ENCODE results near the gene SPEG. TPM values are rescaled to one million over a fixed set of nuclear protein-coding genes. Genes with fewer than 3 reads are reported as not detected.

SPEG gene
- total RNA-seq, 1 experiment from 2014 or later, result 56.6 TPM

- H3K9me3 ChIP-seq (ENCODE audit: control insufficient read depth in 1 of 2, insufficient read depth in 1 of 2, low read depth in 1 of 2, low read length in 2 of 2), result no peaks in the 10 kb centered on the region
- H3K4me3 ChIP-seq (replicated peaks in 1 of 2; ENCODE audit: low read depth in 1 of 2, low read length in 2 of 2), result no peak overlapping the region
- ChIA-PET POLR2A (no interaction called here), RAD21 (ENCODE audit: low non-redundant PET in 1 of 2, low total read pairs in 2 of 2, uncharacterized antibody in 2 of 2, unreplicated experiment in 2 of 2) (no interaction called here), CTCF (no interaction called here)
- BruUV-seq (replicated peaks), result no TSS peak
- intact Hi-C loops (cut with micrococcal nuclease), result loop anchor here (10.0 kb wide), 1 partner anchor 244 kb away; no protein-coding TSS in a partner anchor
- no peak overlapping the region for H2AFZ ChIP-seq (ENCODE audit: low read depth, low read length, poor library complexity, severe bottlenecking)
- TF ChIP-seq POLR2A (IDR thresholded peaks at IDR 0.05; ENCODE audit: borderline replicate concordance, extremely low read depth, insufficient read depth, insufficient read length) (no peak), FOSL1 (IDR thresholded peaks at IDR 0.05; ENCODE audit: low read depth) (no peak)
- H3K4me2 ChIP-seq (ENCODE audit: low read length), result no peak overlapping the region
- no peak overlapping the region for H3K27ac ChIP-seq (ENCODE audit: low read depth, low read length)
- no peaks in the 10 kb centered on the region for H3K9me2 ChIP-seq (ENCODE audit: insufficient read depth)
- H3K36me3 ChIP-seq (ENCODE audit: control insufficient read depth in 1 of 2, insufficient read depth in 2 of 2, low read length in 2 of 2), result no peaks in the 10 kb centered on the region
- no peaks in the 10 kb centered on the region for H3K79me2 ChIP-seq (ENCODE audit: insufficient read depth, low read length)
- no peaks in the 10 kb centered on the region for H3K27me3 ChIP-seq (ENCODE audit: insufficient read depth, low read length)
- H3K4me1 ChIP-seq (ENCODE audit: control insufficient read depth in 1 of 2, insufficient read depth in 2 of 2, low read length in 2 of 2), result peaks cover 11 to 41% of the 10 kb centered on the region in 2 experiments; a peak in 3 of 4 replicates
- ATAC-seq (no peak), DNase-seq (ENCODE audit: low read depth, low spot score) (no peak)
- H3K9ac ChIP-seq (ENCODE audit: low read length), result no peak overlapping the region
- no peaks in the 10 kb centered on the region for H4K20me1 ChIP-seq (ENCODE audit: insufficient read depth)
These were observed 34.1 kb upstream of the SPEG start for GRCh38 chr2:219400562-219400961.

GRCh38 chr2:219401606-219402005, 33.0 kb upstream of the SPEG start:
- H3K4me1 ChIP-seq (ENCODE audit: control insufficient read depth in 1 of 2, insufficient read depth in 2 of 2, low read length in 2 of 2), result peaks cover 11 to 46% of the 10 kb centered on the region in 2 experiments; a peak in 3 of 4 replicates
- H3K4me2 ChIP-seq (ENCODE audit: low read length), result no peak overlapping the region
- no peaks in the 10 kb centered on the region for H3K27me3 ChIP-seq (ENCODE audit: insufficient read depth, low read length)
- BruUV-seq (replicated peaks), result no TSS peak
- no peak for TF ChIP-seq CTCF (IDR thresholded peaks at IDR 0.05 in 2 of 3, conservative IDR thresholded peaks at IDR 0.05 in 1 of 3; ENCODE audit: borderline replicate concordance in 1 of 3, insufficient read depth in 1 of 3, low read depth in 2 of 3, low read length in 2 of 3)
- no peak for TF ChIP-seq REST (IDR thresholded peaks at IDR 0.05; ENCODE audit: low read depth)
- TF ChIP-seq ZBTB33 (IDR thresholded peaks at IDR 0.05; ENCODE audit: extremely low read depth, insufficient replicate concordance, low read length), result no peak
- TF ChIP-seq POLR2A (IDR thresholded peaks at IDR 0.05; ENCODE audit: borderline replicate concordance, extremely low read depth, insufficient read depth, insufficient read length), result no peak
- no peaks in the 10 kb centered on the region for H3K9me2 ChIP-seq (ENCODE audit: insufficient read depth)
- intact Hi-C loops (cut with micrococcal nuclease), result loop anchor here (2.0 to 10.0 kb wide), 3 partner anchors 33 to 243 kb away; partner anchors contain the start of gene SPEG
- POLR2A ChIA-PET, result no interaction called here
- CTCF ChIA-PET, result interaction anchor here (1.2 to 4.7 kb wide), 4 partner anchors 14 to 127 kb away, joined by 3 to 109 read pairs (median 22); partner anchors contain the start of gene DNPEP
- RAD21 ChIA-PET (ENCODE audit: low non-redundant PET in 1 of 2, low total read pairs in 2 of 2, uncharacterized antibody in 2 of 2, unreplicated experiment in 2 of 2), result no interaction called here
- DNase-seq (ENCODE audit: low read depth, low spot score) (no peak), ATAC-seq (no peak)
- no peak overlapping the region for H3K4me3 ChIP-seq (replicated peaks in 1 of 2; ENCODE audit: low read depth in 1 of 2, low read length in 2 of 2)
- no peaks in the 10 kb centered on the region for H3K79me2 ChIP-seq (ENCODE audit: insufficient read depth, low read length)
- no peaks in the 10 kb centered on the region for H3K9me3 ChIP-seq (ENCODE audit: control insufficient read depth in 1 of 2, insufficient read depth in 1 of 2, low read depth in 1 of 2, low read length in 2 of 2)
- H4K20me1 ChIP-seq (ENCODE audit: insufficient read depth), result no peaks in the 10 kb centered on the region
- H3K27ac ChIP-seq (ENCODE audit: low read depth, low read length), result no peak overlapping the region
- H2AFZ ChIP-seq (ENCODE audit: low read depth, low read length, poor library complexity, severe bottlenecking), result no peak overlapping the region
- no peak overlapping the region for H3K9ac ChIP-seq (ENCODE audit: low read length)
- no peaks in the 10 kb centered on the region for H3K36me3 ChIP-seq (ENCODE audit: control insufficient read depth in 1 of 2, insufficient read depth in 2 of 2, low read length in 2 of 2)
